ENCODE results near the gene RNF223.

The RNF223 gene

GRCh38 chr1:1073743-1074587, at the start of gene RNF223:
RNF223 (minus strand) TSS chr1:1074306; CDS start chr1:1072566, 1,740 bp downstream.
- no peak for DNase-seq (ENCODE audit: low read depth)

GRCh38 chr1:1122981-1123480, 48.9 kb upstream of the RNF223 start:
- DNase-seq (ENCODE audit: low read depth), result no peak

GRCh38 chr1:1122078-1122811, 48.1 kb upstream of the RNF223 start:
- DNase-seq (ENCODE audit: low read depth), result peak; percentile 83

- no peak for DNase-seq (ENCODE audit: low read depth)
Observed at GRCh38 chr1:1121611-1122077, 47.5 kb upstream of the RNF223 start.

GRCh38 chr1:1120866-1121591, 46.9 kb upstream of the RNF223 start:
- DNase-seq (ENCODE audit: low read depth), result no peak

- no peak for DNase-seq (ENCODE audit: low read depth)
Observed at GRCh38 chr1:1120096-1120495, 46.0 kb upstream of the RNF223 start.

GRCh38 chr1:1119272-1119890, 45.3 kb upstream of the RNF223 start:
- no peak for DNase-seq (ENCODE audit: low read depth)

- no peak for DNase-seq (ENCODE audit: low read depth)
Observed at GRCh38 chr1:1118876-1119220, 44.7 kb upstream of the RNF223 start.

- no peak for DNase-seq (ENCODE audit: low read depth)
Observed at GRCh38 chr1:1118011-1118875, 44.1 kb upstream of the RNF223 start.

- DNase-seq (ENCODE audit: low read depth), result no peak
Observed at GRCh38 chr1:1117469-1117831, 43.3 kb upstream of the RNF223 start.

GRCh38 chr1:1116701-1117468, 42.8 kb upstream of the RNF223 start:
- DNase-seq (ENCODE audit: low read depth), result peak; percentile 28

- peak; percentile 98 for DNase-seq (ENCODE audit: low read depth)
Observed at GRCh38 chr1:1115786-1116700, 41.9 kb upstream of the RNF223 start, which contains the start of gene C1orf159. C1orf159 (minus strand) TSS chr1:1116089; CDS start chr1:1091543, 24,546 bp downstream.

- no peak for DNase-seq (ENCODE audit: low read depth)
Observed at GRCh38 chr1:1115136-1115785, 41.2 kb upstream of the RNF223 start.

GRCh38 chr1:1114431-1114830, 40.3 kb upstream of the RNF223 start:
- no peak for DNase-seq (ENCODE audit: low read depth)

- no peak for DNase-seq (ENCODE audit: low read depth)
Observed at GRCh38 chr1:1112237-1112985, 38.3 kb upstream of the RNF223 start.

- no peak for DNase-seq (ENCODE audit: low read depth)
Observed at GRCh38 chr1:1111516-1112236, 37.6 kb upstream of the RNF223 start.

GRCh38 chr1:1110561-1110971, 36.5 kb upstream of the RNF223 start:
- DNase-seq (ENCODE audit: low read depth), result no peak
